ACHN (cell line): Measurements from ENCODE around the gene SHH.

Source experiments
- DNase-seq: peaks from one replicate; pipeline ENCODE4 v3.0.0-alpha.2; 2015
- in situ Hi-C: cut with HindIII; loops from 2 replicates; pipeline ENCODE4 v1.10.0; 2017; ENCODE audit warnings: low sequenced_read_pairs, low pct_ligation_motif_present, low pct_unique_long_range_greater_than_20kb

Gene SHH

DNA sequence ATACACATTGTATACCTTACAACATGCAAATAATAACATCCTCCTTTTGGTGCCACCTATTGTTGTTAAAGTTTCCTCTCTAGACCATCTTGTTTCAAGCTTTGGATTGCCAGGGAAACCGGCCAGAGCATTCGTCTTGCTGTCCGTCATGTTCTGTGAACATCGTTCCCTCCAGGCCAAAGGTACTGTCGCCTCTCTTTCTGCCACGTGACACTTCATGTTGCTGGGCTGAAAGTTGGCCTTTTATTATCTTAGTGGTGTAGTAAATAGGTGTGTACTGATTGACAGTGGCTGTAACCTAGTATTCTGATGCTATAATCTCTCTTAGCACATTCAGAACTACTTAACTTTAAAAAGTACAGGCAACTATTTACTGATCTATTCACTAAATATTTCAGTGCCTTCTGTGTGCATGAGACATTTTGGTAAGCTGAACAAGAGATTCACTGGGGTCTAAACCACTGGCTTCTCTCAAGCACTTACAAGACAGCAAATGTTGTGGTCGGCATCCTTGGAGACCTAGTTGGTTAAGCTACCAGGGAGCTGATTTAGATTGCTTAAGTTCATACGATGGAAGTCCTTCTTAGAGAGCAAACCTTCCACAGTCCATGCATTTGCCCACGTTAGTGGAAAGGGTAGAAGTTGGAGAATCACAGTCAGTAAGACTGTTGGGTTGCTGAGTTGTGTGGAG, 52.4 kb downstream of the SHH start:
- DNase-seq, result no peak
- in situ Hi-C loops, result no loop called here

DNA sequence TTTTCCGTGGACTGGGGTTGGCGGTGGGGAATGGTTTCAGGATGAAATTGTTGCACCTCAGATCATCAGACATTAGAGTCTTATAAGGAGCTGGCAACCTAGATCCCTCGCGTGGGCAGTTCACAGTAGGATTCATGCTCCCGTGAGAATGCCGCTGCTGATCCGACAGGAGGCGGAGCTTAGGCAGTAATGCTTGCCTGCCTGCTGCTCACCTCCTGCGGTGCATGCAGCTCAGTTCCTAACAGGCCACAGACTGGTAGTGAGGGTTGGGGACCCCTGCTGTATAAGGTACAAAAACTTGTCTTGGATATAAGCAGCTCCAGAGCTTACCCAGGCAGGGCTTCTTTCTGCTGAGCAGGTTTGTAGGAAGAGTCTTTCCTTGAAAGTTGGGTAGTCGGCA, 53.9 kb downstream of the SHH start:
- in situ Hi-C loops, result no loop called here
- no peak for DNase-seq

DNA sequence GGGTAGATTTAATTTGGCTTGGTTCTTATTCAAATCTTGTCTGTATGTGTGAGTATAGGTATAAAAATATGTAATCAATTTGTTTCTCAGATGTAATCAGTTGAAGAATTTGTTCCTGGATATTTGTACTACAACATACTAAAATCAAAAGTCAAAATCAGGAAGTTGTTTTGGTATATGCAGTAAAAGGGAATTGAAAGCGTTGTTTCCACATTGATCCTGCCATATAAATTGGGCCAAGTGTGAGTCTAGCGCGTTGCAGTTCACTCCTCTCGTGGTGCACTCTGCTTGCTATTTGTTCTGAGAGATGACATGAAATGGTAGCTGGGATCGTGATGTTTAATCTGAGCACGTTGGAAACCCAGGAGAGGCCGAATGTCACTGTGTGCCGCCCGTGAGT, 55.9 kb downstream of the SHH start:
- in situ Hi-C loops, result no loop called here

DNA sequence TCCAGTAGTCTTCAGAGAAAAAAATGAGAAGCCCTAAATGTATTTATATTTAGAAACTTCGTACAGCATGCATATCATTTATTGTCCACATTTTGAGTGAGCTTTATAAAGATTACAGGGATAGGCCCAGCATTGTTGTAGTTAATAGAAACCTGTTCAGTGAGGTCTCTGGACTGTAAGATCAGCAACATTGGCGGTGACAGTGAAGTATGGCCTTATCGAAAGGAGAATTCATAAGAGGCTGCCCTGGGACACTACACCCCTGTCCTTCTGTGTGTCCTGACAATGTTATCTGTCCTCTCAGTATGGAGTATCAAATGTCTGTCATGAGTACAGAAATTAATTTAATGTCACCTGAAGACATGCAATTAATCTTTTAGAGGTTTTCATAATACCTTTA, 57.2 kb downstream of the SHH start:
- in situ Hi-C loops, result no loop called here

More for the DNA sequence above, 55.9 kb downstream of the SHH start:
- no peak for DNase-seq

DNA sequence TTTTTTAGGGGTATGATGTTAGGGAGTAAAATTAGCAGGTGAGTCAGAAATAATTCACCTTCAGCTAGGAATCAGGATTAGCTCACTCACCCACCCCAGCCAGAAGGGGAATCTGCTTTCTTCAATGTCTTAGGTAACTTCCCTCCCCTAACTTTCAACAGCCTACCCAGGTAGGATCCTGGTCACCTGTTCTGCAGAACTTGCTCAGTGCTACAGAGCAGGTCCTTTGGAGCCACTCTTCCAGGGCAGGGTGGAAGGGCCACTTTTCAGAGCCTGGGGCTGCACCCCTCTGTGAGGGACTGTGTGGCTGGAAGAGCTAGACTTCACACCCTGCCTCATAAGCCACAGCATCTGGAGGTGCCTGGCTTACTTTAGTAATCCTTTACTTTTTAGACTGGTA, 58.1 kb downstream of the SHH start:
- in situ Hi-C loops, result no loop called here
- no peak for DNase-seq

More for the DNA sequence above, 57.2 kb downstream of the SHH start:
- no peak for DNase-seq

DNA sequence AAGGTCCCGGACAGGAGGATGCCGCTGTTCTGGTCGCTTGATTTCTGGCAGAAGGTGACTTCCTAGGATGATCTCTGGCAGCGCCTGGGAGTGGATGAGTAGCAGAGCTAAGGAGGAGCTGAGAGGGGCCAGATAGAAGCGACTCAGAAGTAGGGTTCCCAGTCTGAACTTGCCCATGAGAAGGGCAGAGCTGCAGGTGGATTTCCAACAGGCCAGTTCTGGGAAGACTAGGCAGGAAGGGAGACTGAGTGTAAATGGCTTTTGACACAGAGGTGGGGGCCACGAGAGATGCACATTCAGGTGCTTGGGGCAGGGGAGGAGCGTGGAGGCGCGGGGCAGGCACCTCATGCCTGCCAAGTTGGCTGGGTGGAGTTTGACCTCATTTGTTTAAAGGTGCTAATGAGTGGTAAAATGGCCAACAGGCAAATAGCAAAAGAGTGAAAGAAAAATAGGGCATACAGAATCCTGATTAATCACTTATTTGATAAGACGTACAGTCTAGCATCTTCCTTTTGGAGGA, 58.8 kb downstream of the SHH start:
- in situ Hi-C loops, result no loop called here
- DNase-seq, result peak; percentile 48

DNA sequence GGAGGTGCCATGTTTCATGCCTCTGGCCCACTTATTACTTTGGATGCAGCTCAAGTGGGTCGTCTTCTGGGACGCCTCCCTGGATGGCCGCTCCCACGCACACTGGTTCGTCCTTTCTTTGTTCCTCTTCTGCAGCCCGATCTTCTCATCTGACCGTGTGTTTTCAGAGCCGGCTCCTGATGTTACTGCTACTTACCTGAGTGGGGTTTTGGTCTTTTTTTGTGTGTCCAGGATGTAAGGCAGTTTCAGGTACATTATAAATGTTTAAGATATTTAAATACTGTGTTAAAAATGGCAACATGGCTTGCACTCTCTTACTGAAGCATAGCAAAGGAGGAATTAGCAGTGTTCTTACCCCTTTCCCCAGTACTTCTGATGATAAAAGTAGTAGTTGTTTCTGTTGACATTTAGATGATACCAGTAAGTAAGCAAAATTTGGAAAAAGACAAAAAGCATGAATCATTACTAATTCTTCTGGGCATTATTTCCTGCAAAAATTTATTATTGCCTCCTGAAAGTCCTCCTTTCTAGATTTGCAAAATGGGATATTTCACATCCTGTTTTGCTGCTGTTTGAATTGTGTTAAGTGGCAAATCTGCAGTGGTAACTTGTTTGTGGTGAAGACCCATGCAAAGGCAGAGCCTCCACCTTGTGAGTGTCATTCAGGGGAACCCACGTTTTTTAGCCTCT, 59.4 kb downstream of the SHH start:
- in situ Hi-C loops, result no loop called here
- DNase-seq, result no peak

DNA sequence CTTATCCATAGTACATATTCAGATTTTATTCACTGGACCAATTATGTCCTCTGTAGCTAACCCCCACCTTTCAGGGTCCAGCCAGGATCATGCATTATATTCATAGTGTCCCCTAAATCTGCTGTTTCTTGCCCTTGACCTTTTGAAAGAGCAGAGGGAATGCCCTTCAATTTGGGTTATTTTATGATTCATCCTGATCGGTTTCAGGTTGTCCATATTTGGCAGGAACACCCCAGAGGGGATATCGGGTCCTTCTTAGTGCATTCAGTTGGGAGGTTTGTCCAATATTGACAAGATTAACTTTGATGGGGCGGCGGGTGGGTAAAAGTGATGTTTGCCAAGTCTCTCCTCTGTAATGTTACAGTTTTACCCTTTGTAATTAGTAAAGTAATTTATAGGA, 60.9 kb downstream of the SHH start:
- DNase-seq, result no peak
- in situ Hi-C loops, result no loop called here

DNA sequence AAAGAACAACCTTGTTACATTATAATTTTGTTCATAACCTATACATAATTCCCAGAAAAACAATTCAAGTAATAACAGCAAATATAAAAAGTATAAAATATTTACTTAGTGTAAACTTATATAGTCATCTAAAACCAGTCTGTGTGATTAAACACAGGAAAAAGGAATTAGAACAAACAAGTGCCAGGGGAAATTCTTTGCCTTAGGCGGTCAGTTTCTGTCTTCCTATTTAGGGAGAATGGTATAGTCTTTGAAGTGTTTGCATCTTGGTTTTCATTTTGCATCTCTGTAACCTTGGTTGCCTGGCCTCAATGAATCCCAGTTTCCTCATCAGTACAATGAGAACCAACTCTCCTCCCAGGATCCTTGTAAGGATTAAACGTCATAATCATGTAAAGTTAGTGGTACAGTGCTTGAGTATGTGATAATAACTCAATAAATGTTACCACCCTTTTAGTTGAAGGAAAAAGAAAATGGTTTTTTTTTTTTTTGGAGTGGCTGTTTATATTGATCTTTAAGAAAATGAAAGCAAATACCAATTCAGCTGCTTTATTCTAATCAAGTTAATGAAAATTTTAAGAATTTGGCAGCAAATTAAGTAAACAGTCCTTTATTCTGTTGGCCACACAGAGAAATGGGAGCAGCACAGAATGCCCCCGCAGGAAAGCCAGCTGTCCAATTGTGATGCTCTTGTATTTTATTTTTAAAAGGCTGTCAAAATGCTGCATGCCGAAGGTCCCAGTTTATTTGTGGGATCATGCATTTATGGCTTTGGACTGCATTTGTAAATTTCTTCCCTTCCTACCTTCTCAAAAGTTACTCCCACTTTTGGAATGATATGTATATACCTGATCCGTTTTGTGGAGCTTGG, 61.8 kb downstream of the SHH start:
- in situ Hi-C loops, result no loop called here
- DNase-seq, result no peak
